GM12892 (cell line): ENCODE results near the gene NELL2.
"Not testable (repeated sequence)": the region's sequence is repeated elsewhere in the genome, so short reads cannot be mapped to it uniquely, and the experiment has no call there.

Experiments used
- DNase-seq: peaks from one replicate; pipeline ENCODE4 v3.0.0; 2011; ENCODE audit not compliant: insufficient read length
- FAIRE-seq: peaks from 2 replicates; lab custom pipeline; 2011; peaks lifted over from hg19 to GRCh38; lab: Jason Lieb, UNC
- POLR2A ChIP-seq: IDR thresholded peaks from 2 replicates; pipeline ENCODE4 v1.6.1; 2011; ENCODE audit warnings: low read depth, low read length, control low read depth
- POLR2AphosphoS5 ChIP-seq: IDR thresholded peaks from 2 replicates; pipeline ENCODE4 v1.6.1; 2011; ENCODE audit warnings: low read depth, low read length, control low read depth
- TAF1 ChIP-seq: IDR thresholded peaks from 2 replicates; pipeline ENCODE4 v1.6.1; 2011; ENCODE audit warnings: low read depth, mild to moderate bottlenecking, control low read depth, low read length, borderline replicate concordance

The NELL2 gene

DNA sequence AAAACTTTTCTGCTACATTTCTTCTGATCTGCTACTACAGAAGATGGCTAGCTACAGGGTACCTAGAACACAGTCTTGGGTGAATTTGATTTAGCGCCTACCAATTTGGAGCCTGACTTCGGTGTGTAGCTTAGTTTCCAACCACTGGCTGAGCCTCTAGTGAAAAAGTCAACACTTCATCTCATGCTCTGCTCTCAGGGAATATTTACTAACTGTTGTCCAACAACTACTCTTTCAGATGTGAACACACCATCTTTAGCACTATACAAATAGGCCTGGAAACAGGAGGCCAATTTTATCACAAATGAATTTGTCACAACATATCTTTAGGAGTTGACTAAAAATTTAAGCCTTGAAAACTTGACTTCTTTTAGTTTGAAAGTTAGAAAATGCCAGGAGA, 167.9 kb downstream of the NELL2 start:
- DNase-seq (no peak), FAIRE-seq (no peak)
- no peak for TF ChIP-seq TAF1
- no peak for TF ChIP-seq POLR2A
- TF ChIP-seq POLR2AphosphoS5: no peak

DNA sequence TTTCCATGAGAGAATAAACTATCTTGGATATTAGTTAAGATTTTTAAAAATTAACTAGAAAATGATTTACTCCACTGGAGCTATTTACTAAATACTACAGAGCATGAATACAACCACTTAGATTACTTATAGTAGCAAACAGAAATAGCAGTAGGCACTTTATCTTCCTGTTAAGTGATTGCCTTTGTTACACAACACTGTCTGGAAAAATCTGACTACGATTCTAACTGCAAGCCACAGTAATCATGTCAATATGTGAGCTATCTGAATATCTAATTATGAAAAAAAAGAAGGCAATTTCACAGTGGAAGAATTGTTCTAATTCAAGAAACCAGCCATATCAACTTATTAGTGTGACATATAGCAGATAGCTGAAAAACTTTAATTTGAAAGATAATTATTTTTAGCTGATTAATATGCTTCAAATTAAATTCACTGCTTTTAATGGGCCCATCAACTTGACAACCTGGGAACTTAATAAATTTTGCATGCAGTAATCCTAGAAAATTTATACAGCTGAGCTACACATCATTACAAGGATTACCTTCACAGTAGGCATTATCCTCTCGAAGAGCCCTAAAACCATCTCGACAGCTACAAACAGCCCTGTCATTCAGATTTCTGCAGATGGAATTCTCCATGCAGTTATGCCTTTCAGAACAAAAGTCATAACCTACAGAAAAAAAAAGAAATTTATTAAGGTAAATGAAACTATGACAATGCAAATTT, 172.8 kb downstream of the NELL2 start:
- FAIRE-seq: no peak
- TF ChIP-seq POLR2A: no peak
- TF ChIP-seq TAF1: no peak
- TF ChIP-seq POLR2AphosphoS5: no peak
- DNase-seq: no peak

DNA sequence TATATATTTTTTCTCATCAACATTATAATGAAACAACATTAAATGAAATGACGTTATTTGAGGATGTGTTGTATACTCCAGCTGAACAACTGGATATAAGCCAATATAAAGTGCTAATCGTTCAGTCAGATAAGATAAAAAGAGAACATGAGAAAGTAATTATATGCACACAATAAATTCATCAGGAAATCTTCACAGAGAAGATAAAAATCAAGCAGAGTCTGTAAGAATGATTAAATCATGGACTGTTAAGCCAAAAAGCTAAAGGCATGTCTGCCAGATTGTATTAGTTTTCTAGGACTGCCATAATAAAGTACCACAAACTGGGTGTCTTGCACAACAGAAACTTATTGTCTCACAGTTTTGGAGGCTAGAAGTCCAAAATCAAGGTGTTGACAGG, 178.6 kb downstream of the NELL2 start:
- no peak for DNase-seq
- no peak for FAIRE-seq
- TF ChIP-seq TAF1: no peak
- TF ChIP-seq POLR2A: no peak
- no peak for TF ChIP-seq POLR2AphosphoS5

DNA sequence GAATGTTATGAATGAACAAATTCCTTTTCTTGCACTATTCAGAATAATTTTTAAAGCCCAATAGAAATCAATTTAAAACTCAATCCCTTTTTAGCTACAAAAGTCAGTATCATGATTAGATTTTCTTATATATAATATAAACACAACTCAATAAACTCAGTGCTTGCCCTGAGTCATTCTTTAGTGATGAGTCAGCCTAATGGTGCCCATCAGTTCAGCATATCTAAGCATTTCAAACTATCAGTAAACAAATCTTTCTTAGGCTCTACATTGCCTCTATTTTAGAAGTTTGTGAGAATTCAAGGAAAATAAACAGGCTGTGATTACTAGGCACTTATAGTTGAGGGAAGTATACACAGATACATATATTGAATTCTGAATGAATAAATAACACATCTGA, 179.6 kb downstream of the NELL2 start:
- no peak for FAIRE-seq
- DNase-seq: no peak
- TF ChIP-seq POLR2A (no peak), TAF1 (no peak)

DNA sequence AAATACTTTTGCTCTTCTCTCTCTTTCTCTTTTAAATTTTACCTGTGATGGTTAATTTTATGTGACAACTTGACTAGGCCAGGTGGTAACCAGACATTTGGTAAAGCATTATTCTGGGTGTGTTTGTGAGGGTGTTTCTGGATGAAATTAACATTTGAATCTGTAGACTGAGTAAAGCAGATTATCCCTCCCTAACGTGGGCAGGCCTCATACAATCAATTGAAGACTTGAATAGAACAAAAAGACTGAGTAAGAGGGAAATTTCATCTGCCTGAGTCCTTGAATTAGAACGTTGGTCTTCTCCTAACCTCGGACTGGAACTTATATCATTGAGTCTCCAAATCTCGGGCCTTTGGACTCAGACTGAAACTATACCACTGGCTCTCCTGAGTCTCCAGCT, 182.1 kb downstream of the NELL2 start:
- FAIRE-seq (no peak), DNase-seq (no peak)
- TF ChIP-seq POLR2AphosphoS5: no peak
- no peak for TF ChIP-seq TAF1
- no peak for TF ChIP-seq POLR2A

DNA sequence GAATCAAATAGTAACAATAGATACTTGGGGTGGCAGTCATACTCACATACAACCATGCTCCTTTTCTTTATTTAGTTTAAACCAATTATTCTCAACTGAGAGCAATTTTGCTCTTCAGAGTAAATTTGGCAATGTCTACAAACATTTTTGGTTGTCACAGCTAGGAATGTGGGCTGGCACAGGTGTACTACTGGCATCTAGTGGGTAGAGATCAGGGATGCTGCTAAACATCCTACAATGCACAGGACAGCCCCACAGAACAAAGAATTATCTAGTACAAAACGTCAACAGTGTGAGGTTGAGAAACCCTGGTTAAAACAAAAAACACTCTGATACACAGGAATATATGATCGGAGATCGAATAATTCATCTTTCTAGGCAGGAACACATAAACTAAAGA, 186.5 kb downstream of the NELL2 start:
- FAIRE-seq (no peak), DNase-seq (no peak)
- TF ChIP-seq POLR2AphosphoS5 (no peak), POLR2A (no peak), TAF1 (no peak)

DNA sequence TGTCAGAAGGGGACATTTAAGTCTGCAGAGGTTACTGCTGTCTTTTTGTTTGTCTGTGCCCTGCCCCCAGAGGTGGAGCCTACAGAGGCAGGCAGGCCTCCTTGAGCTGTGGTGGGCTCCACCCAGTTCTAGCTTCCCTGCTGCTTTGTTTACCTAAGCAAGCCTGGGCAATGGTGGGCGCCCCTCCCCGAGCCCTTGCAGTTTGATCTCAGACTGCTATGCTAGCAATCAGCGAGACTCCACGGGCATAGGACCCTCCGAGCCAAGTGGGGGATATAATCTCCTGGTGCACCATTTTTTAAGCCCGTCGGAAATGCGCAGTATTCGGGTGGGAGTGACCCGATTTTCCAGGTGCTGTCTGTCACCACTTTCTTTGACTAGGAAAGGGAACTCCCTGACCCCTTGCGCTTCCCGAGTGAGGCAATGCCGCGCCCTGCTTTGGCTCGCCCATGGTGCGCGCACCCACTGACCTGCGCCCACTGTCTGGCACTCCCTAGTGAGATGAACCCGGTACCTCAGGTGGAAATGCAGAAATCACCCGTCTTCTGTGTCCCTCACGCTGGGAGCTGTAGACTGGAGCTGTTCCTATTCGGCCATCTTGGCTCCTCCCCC, 189.2 kb downstream of the NELL2 start:
- DNase-seq, FAIRE-seq: not testable (repeated sequence)

DNA sequence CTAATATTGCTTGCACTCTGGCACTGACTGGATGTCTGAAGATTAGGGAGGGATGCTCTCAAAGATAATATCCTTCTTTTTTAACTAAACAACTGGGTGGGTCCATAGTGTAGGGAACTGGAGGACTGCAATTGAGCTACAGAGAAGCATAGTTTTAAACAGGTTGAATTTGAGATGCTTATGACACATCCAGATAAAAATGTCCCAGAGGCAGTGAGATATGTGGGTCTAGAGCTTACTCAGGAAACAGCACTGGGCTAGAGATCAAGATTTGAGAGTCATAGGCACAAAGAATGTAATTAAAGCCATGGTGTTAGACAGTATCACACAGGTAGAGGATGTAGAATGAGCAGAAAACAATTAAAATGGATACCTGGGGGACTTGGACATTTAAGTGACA, 198.4 kb downstream of the NELL2 start:
- TF ChIP-seq POLR2AphosphoS5 (no peak), POLR2A (no peak), TAF1 (no peak)
- no peak for FAIRE-seq
- no peak for DNase-seq

DNA sequence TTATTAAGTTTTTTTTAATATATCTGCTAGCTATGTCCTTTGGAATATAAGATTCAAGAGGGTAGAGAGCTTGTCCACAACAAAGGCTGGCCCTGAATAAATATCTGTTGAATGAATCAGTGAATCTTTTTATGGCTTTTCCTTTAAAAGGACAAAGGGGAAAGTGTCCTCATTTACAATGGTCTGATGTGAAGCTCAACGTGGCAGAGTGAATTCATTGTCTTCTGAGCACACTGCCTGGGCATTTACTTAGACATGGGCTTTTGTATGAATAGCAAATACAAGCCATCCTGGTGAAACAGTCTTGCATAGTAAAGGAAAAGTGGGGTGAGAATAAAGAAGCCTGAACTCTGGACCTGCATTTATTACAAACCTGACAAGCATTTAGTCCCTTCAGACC, 201.2 kb downstream of the NELL2 start:
- no peak for TF ChIP-seq POLR2AphosphoS5
- DNase-seq: no peak
- no peak for FAIRE-seq

DNA sequence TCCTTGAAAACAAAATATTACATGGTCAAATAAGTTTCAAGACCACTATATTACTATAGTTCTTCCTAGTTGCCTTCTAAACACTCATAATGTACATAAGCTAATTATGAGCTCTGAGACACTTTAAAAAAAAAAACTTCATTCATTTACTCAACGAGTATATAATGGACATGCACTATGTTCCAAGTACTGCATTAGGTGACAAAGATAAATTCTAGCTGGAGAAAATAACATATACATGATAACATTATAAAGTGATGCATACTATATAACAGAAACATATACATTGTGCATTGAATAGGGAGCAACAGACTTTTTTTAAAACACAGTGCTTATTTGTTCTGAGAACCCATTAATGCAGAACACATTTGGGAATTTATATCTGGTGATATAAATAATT, 202.3 kb downstream of the NELL2 start:
- DNase-seq (no peak), FAIRE-seq (no peak)
- no peak for TF ChIP-seq TAF1
- TF ChIP-seq POLR2AphosphoS5: no peak
- no peak for TF ChIP-seq POLR2A

DNA sequence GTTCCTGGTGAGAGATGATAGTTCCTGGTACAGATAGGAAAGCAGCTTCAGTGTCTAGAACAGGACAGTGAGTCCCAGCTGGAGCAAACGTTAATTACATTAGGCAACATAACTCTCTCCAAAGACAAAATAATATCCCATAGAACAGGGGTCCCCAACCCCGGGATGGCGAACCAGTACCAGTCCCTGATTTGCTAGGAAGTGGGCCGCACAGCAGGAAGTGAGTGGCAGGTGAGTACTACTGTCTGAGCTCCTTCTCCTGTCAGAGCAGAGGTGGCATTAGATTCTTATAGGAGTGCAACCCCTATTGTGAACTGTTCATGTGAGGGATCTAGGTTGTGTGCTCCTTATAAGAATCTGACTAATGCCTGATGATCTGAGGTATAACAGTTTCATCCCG, 204.1 kb downstream of the NELL2 start:
- TF ChIP-seq TAF1 (no peak), POLR2AphosphoS5 (no peak), POLR2A (no peak)
- no peak for FAIRE-seq
- DNase-seq: no peak

DNA sequence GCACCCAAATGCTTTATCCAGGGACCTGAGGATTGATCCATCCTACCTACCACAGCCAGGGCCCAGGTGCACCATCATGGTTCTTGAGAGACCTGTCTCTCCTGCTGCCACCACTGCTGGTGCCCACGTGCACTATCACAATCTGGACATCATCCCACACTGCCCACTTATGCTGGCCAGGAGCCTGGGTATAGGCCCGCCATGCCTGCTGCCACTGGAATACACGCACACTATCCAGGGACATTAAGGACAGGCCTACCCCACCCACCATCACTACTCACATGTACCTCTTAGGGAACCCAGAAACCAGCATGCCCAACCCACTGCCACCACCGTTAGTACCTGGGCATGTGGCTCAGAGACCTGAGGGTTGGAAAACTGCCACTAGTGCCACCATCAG, 207.7 kb downstream of the NELL2 start:
- TF ChIP-seq TAF1 (no peak), POLR2AphosphoS5 (no peak), POLR2A (no peak)
- DNase-seq: no peak
- no peak for FAIRE-seq

DNA sequence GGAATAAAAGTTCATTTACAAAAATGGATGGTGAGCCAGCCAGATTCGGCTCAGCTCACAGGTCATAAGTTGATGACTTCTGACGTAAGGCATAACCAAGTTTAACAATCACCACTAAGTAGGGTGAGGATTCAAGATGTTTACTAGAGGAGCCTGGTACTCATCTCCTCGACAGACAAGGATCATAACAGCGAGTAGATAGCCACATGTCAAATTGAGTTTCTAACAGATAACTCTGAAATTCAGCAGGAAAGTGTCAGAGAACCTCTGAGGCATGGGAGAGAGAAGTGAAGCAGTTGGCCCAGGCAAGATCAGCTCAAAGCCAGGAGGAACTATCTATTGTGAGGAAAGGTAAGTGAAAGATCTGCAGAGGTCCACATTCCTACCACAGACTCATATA, 208.7 kb downstream of the NELL2 start:
- TF ChIP-seq POLR2AphosphoS5 (no peak), TAF1 (no peak), POLR2A (no peak)
- no peak for DNase-seq
- FAIRE-seq: no peak
